HCT116 (cell line): Measurements from ENCODE around the gene OLFML1. TPM values are rescaled to one million over a fixed set of nuclear protein-coding genes. Genes with fewer than 3 reads are reported as not detected.

ENCODE experiments used
- ATAC-seq: fragments of 200-7000 bp; cut with Tn5 transposase; 2 replicates; pipeline ENCODE4 v1.9.1; 2020; ENCODE audit warnings: mild to moderate bottlenecking, moderate library complexity
- BruUV-seq: library from RNA; stranded (reverse); fragments of 400-500 nt; replicated peaks from 2 replicates; lab custom pipeline; 2021; lab: Mats Ljungman, UMichigan
- CTCF ChIA-PET: fragments of 300-600 bp; sonication (Branson Sonifier 250); formaldehyde crosslinking; loops from one replicate; lab custom pipeline; 2021; ENCODE audit warnings: antibody characterized with exemption; lab: Charles Lee
- POLR2A ChIA-PET: fragments of 300-600, 350-600 bp; sonication (Branson Sonifier 250); formaldehyde crosslinking; loops from one replicate; lab custom pipeline; 2021; ENCODE audit warnings: antibody characterized with exemption; lab: Charles Lee
- RAD21 ChIA-PET, 2 experiments: fragments of 300-600 bp; sonication (Branson Sonifier 250); formaldehyde crosslinking; loops; one replicate each; lab custom pipeline; 2023; ENCODE audit warnings: low total read pairs in 2 of 2; ENCODE audit not compliant: uncharacterized antibody in 2 of 2, unreplicated experiment in 2 of 2, low non-redundant PET in 1 of 2; lab: Charles Lee
- DNase-seq: peaks from one replicate; pipeline ENCODE4 v3.0.0-alpha.2; 2010; ENCODE audit warnings: low read depth, low spot score
- H2AFZ ChIP-seq: fragments of 200-600 bp; shearing (Covaris generic), sonication (generic); 2 replicates; pipeline ENCODE4 v1.6.1; 2017; ENCODE audit warnings: low read depth, mixed run types, mixed read lengths, antibody characterized with exemption, low read length; ENCODE audit not compliant: poor library complexity, severe bottlenecking
- H3K27ac ChIP-seq: 2 replicates; pipeline ENCODE4 v1.5.1; 2012; ENCODE audit warnings: low read depth, low read length
- H3K27me3 ChIP-seq: fragments of 200-600 bp; sonication (generic); 2 replicates; pipeline ENCODE4 v1.6.1; 2016; ENCODE audit warnings: mixed run types, low read length, mixed read lengths; ENCODE audit not compliant: insufficient read depth
- H3K36me3 ChIP-seq, 2 experiments: fragments of 200-500 bp in 1 of 2; fragments of 200-600 bp in 1 of 2; sonication (Bioruptor generic) in 1 of 2; sonication (generic) in 1 of 2; 2 replicates each; pipeline versions ENCODE4 v1.5.1 to v1.6.1; 2014 to 2016; ENCODE audit warnings: low read length in 2 of 2, inconsistent platforms in 1 of 2, mixed read lengths in 1 of 2, mixed run types in 1 of 2; ENCODE audit not compliant: insufficient read depth in 2 of 2, control insufficient read depth in 1 of 2
- H3K4me1 ChIP-seq, 2 experiments: fragments of 200-600 bp in 1 of 2; sonication (generic) in 1 of 2; 2 replicates each; pipeline versions ENCODE4 v1.5.1 to v1.6.1; 2012 to 2017; ENCODE audit warnings: low read length in 2 of 2, inconsistent platforms in 1 of 2, mild to moderate bottlenecking in 1 of 2, mixed read lengths in 1 of 2, mixed run types in 1 of 2, moderate library complexity in 1 of 2; ENCODE audit not compliant: insufficient read depth in 2 of 2, control insufficient read depth in 1 of 2
- H3K4me2 ChIP-seq: fragments of 200-600 bp; sonication (generic); 2 replicates; pipeline ENCODE4 v1.6.1; 2017; ENCODE audit warnings: mixed run types, low read length, mixed read lengths
- H3K4me3 ChIP-seq, 2 experiments: fragments of 200-600 bp in 1 of 2; sonication (generic) in 1 of 2; replicated peaks in 1 of 2; 2 replicates each; pipeline ENCODE4 v1.5.1; 2011 to 2016; ENCODE audit warnings: low read length in 2 of 2, control low read depth in 1 of 2, low read depth in 1 of 2, mild to moderate bottlenecking in 1 of 2, mixed read lengths in 1 of 2, mixed run types in 1 of 2
- H3K79me2 ChIP-seq: fragments of 200-600 bp; sonication (generic); 2 replicates; pipeline ENCODE4 v1.6.1; 2017; ENCODE audit warnings: mild to moderate bottlenecking, mixed run types, low read length, moderate library complexity, mixed read lengths; ENCODE audit not compliant: insufficient read depth
- H3K9ac ChIP-seq: fragments of 200-600 bp; sonication (generic); 2 replicates; pipeline ENCODE4 v1.6.1; 2016; ENCODE audit warnings: low read length, mixed read lengths
- H3K9me2 ChIP-seq: fragments of 200-600 bp; sonication (generic), shearing (Covaris generic); 2 replicates; pipeline ENCODE4 v1.6.1; 2017; ENCODE audit warnings: mixed run types, mild to moderate bottlenecking, moderate library complexity; ENCODE audit not compliant: insufficient read depth
- H3K9me3 ChIP-seq, 2 experiments: fragments of 200-500 bp in 1 of 2; fragments of 200-600 bp in 1 of 2; sonication (Bioruptor generic) in 1 of 2; sonication (generic) in 1 of 2; 2 replicates each; pipeline ENCODE4 v1.6.1; 2014 to 2017; ENCODE audit warnings: low read length in 2 of 2, mixed read lengths in 2 of 2, inconsistent platforms in 1 of 2, low read depth in 1 of 2, mild to moderate bottlenecking in 1 of 2, mixed run types in 1 of 2, moderate library complexity in 1 of 2; ENCODE audit not compliant: control insufficient read depth in 1 of 2, insufficient read depth in 1 of 2
- H4K20me1 ChIP-seq: fragments of 200-600 bp; sonication (generic), shearing (Covaris generic); 2 replicates; pipeline ENCODE4 v1.6.1; 2017; ENCODE audit warnings: mixed run types, mild to moderate bottlenecking, moderate library complexity; ENCODE audit not compliant: insufficient read depth
- CEBPB ChIP-seq: IDR thresholded peaks from 2 replicates; pipeline ENCODE4 v1.6.1; 2012; ENCODE audit warnings: low read depth
- EGR1 ChIP-seq: IDR thresholded peaks from 2 replicates; pipeline ENCODE4 v1.6.1; 2012; ENCODE audit warnings: low read depth
- ELF1 ChIP-seq: IDR thresholded peaks from 2 replicates; pipeline ENCODE4 v1.6.1; 2012; ENCODE audit warnings: low read depth, borderline replicate concordance
- EZH2 ChIP-seq: fragments of 200-600 bp; sonication (generic); IDR thresholded peaks from 2 replicates; pipeline ENCODE4 v1.6.1; 2017; ENCODE audit warnings: antibody characterized with exemption, mixed run types
- EZH2phosphoT487 ChIP-seq: fragments of 200-600 bp; IDR thresholded peaks from 2 replicates; pipeline ENCODE4 v1.6.1; 2018; ENCODE audit warnings: antibody characterized with exemption, borderline replicate concordance
- FOSL1 ChIP-seq: IDR thresholded peaks from 2 replicates; pipeline ENCODE4 v1.6.1; 2012; ENCODE audit warnings: low read depth
- JUND ChIP-seq: IDR thresholded peaks from 2 replicates; pipeline ENCODE4 v1.6.1; 2012
- POLR2A ChIP-seq: IDR thresholded peaks from 2 replicates; pipeline ENCODE4 v1.7.0; 2011; ENCODE audit warnings: borderline replicate concordance; ENCODE audit not compliant: insufficient read depth, insufficient read length; ENCODE audit errors: extremely low read depth
- POLR2AphosphoS5 ChIP-seq: IDR thresholded peaks from 2 replicates; pipeline ENCODE4 v1.6.1; 2011; ENCODE audit warnings: mild to moderate bottlenecking, low read depth, low read length, moderate library complexity
- RAD21 ChIP-seq: IDR thresholded peaks from 2 replicates; pipeline ENCODE4 v1.6.1; 2012; ENCODE audit warnings: low read depth, mild to moderate bottlenecking
- SP1 ChIP-seq: IDR thresholded peaks from 2 replicates; pipeline ENCODE4 v1.6.1; 2012; ENCODE audit warnings: low read depth
- TCF7L2 ChIP-seq: IDR thresholded peaks from 2 replicates; pipeline ENCODE4 v1.7.0; 2011; ENCODE audit warnings: borderline replicate concordance, inconsistent platforms; ENCODE audit not compliant: insufficient read depth, insufficient read length; ENCODE audit errors: extremely low read depth
- ZNF274 ChIP-seq: fragments of 200-500 bp; sonication (Bioruptor generic); IDR thresholded peaks from 2 replicates; pipeline ENCODE4 v1.6.1; 2014; ENCODE audit warnings: mild to moderate bottlenecking, low read depth, low read length, inconsistent platforms
- intact Hi-C: fragments of 100-400 bp; cut with micrococcal nuclease; formaldehyde crosslinking; loops from 2 replicates; pipeline ENCODE4 v1.10.0; 2022
- total RNA-seq: library from RNA; stranded (reverse); gene quantifications from one replicate; pipeline ENCODE4 v1.2.1, GENCODE V29; 2021; ENCODE audit not compliant: unreplicated experiment
- TF ChIP-seq, protein P1 (sequence below), 3 experiments: fragments of 200-600 bp in 1 of 3; sonication (generic) in 1 of 3; IDR thresholded peaks in 2 of 3; conservative IDR thresholded peaks in 1 of 3; 2 replicates each; pipeline ENCODE4 v1.5.1; 2012 to 2017; ENCODE audit warnings: low read depth in 2 of 3, low read length in 2 of 3, antibody characterized with exemption in 1 of 3, borderline replicate concordance in 1 of 3, control low read depth in 1 of 3, mild to moderate bottlenecking in 1 of 3, mixed read lengths in 1 of 3, mixed run types in 1 of 3, moderate library complexity in 1 of 3; ENCODE audit not compliant: insufficient read depth in 1 of 3
- TF ChIP-seq, protein P2 (sequence below): IDR thresholded peaks from 2 replicates; pipeline ENCODE4 v1.6.1; 2012
- TF ChIP-seq, protein P3 (sequence below): IDR thresholded peaks from 2 replicates; pipeline ENCODE4 v1.6.1; 2011; ENCODE audit warnings: mild to moderate bottlenecking, low read length, moderate library complexity; ENCODE audit not compliant: insufficient replicate concordance; ENCODE audit errors: extremely low read depth

OLFML1 gene
- total RNA-seq, 1 experiment from 2014 or later = not detected

- no peak for ATAC-seq
- Histone ChIP-seq H2AFZ (no peak overlapping the region), H3K27ac (no peak overlapping the region), H3K36me3 (no peaks in the 10 kb centered on the region), H3K9me2 (no peaks in the 10 kb centered on the region), H3K9me3 (no peaks in the 10 kb centered on the region), H3K4me2 (no peak overlapping the region)
- RAD21 ChIA-PET = no interaction called here
- TF ChIP-seq, protein P1, sequence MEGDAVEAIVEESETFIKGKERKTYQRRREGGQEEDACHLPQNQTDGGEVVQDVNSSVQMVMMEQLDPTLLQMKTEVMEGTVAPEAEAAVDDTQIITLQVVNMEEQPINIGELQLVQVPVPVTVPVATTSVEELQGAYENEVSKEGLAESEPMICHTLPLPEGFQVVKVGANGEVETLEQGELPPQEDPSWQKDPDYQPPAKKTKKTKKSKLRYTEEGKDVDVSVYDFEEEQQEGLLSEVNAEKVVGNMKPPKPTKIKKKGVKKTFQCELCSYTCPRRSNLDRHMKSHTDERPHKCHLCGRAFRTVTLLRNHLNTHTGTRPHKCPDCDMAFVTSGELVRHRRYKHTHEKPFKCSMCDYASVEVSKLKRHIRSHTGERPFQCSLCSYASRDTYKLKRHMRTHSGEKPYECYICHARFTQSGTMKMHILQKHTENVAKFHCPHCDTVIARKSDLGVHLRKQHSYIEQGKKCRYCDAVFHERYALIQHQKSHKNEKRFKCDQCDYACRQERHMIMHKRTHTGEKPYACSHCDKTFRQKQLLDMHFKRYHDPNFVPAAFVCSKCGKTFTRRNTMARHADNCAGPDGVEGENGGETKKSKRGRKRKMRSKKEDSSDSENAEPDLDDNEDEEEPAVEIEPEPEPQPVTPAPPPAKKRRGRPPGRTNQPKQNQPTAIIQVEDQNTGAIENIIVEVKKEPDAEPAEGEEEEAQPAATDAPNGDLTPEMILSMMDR (IDR thresholded peaks at IDR 0.05 in 2 of 3, conservative IDR thresholded peaks at IDR 0.05 in 1 of 3; ENCODE audit: borderline replicate concordance in 1 of 3, insufficient read depth in 1 of 3, low read depth in 2 of 3, low read length in 2 of 3) = no peak
- no peak for TF ChIP-seq TCF7L2
- TF ChIP-seq JUND = no peak
- no peak for TF ChIP-seq POLR2AphosphoS5
- no peak for TF ChIP-seq ZNF274
- TF ChIP-seq RAD21 = no peak
- no peak for TF ChIP-seq ELF1
- TF ChIP-seq POLR2A = no peak
- no peak for TF ChIP-seq EZH2phosphoT487
- TF ChIP-seq, protein P2, sequence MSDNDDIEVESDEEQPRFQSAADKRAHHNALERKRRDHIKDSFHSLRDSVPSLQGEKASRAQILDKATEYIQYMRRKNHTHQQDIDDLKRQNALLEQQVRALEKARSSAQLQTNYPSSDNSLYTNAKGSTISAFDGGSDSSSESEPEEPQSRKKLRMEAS = no peak
- TF ChIP-seq CEBPB = no peak
- no peak for TF ChIP-seq EGR1
- no peak for TF ChIP-seq EZH2
- TF ChIP-seq FOSL1 = no peak
- TF ChIP-seq SP1 = no peak
- TF ChIP-seq, protein P3, sequence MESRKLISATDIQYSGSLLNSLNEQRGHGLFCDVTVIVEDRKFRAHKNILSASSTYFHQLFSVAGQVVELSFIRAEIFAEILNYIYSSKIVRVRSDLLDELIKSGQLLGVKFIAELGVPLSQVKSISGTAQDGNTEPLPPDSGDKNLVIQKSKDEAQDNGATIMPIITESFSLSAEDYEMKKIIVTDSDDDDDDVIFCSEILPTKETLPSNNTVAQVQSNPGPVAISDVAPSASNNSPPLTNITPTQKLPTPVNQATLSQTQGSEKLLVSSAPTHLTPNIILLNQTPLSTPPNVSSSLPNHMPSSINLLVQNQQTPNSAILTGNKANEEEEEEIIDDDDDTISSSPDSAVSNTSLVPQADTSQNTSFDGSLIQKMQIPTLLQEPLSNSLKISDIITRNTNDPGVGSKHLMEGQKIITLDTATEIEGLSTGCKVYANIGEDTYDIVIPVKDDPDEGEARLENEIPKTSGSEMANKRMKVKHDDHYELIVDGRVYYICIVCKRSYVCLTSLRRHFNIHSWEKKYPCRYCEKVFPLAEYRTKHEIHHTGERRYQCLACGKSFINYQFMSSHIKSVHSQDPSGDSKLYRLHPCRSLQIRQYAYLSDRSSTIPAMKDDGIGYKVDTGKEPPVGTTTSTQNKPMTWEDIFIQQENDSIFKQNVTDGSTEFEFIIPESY = no peak
- TF ChIP-seq, all 23 proteins: peak for 0
- no TSS peak for BruUV-seq
- Histone ChIP-seq H3K9ac (no peak overlapping the region), H3K79me2 (no peaks in the 10 kb centered on the region), H3K27me3 (peaks cover 48% of the 10 kb centered on the region), H3K4me3 (no peak overlapping the region), H4K20me1 (no peaks in the 10 kb centered on the region), H3K4me1 (no peaks in the 10 kb centered on the region; a peak in 1 of 4 replicates)
- POLR2A ChIA-PET = no interaction called here
- intact Hi-C loops = loop anchor here (10.0 kb wide), 1 partner anchor 695 kb away; no protein-coding TSS in a partner anchor
- CTCF ChIA-PET = no interaction called here
- DNase-seq = no peak
Measured at GRCh38 chr11:7449211-7449840, 36.0 kb upstream of the OLFML1 start.
